Loucy (cell line): ENCODE measurements around the gene CPA3.

Experiments
- H2AFZ ChIP-seq: fragments of 200-600 bp; sonication (generic); 2 replicates; pipeline ENCODE4 v1.6.0; 2016; ENCODE audit warnings: antibody characterized with exemption, mild to moderate bottlenecking, low read length, moderate library complexity
- H3F3A ChIP-seq: fragments of 200-600 bp; 2 replicates; pipeline ENCODE4 v1.6.0; 2016; ENCODE audit warnings: antibody characterized with exemption, low read depth, mild to moderate bottlenecking
- H3K27me3 ChIP-seq: fragments of 200-600 bp; sonication (generic); 2 replicates; pipeline ENCODE4 v1.6.1; 2014; ENCODE audit warnings: low read length, mild to moderate bottlenecking; ENCODE audit not compliant: insufficient read depth, poor library complexity, severe bottlenecking
- H3K36me3 ChIP-seq: fragments of 200-600 bp; sonication (generic); 2 replicates; pipeline ENCODE4 v1.6.1; 2016; ENCODE audit warnings: low read length; ENCODE audit not compliant: insufficient read depth
- H3K4me1 ChIP-seq: fragments of 200-600 bp; sonication (generic); 2 replicates; pipeline ENCODE4 v1.5.1; 2014; ENCODE audit warnings: low read length, mild to moderate bottlenecking; ENCODE audit not compliant: insufficient read depth, poor library complexity, severe bottlenecking
- H3K4me2 ChIP-seq: fragments of 200-600 bp; sonication (generic); 2 replicates; pipeline ENCODE4 v1.6.0; 2014; ENCODE audit warnings: antibody characterized with exemption, low read length, low read depth, mild to moderate bottlenecking; ENCODE audit not compliant: poor library complexity, severe bottlenecking
- H3K4me3 ChIP-seq: fragments of 200-600 bp; sonication (generic); 2 replicates; pipeline ENCODE4 v1.5.1; 2014; ENCODE audit warnings: low read length, mild to moderate bottlenecking, mixed read lengths; ENCODE audit not compliant: poor library complexity, severe bottlenecking
- H3K79me2 ChIP-seq: fragments of 200-600 bp; sonication (generic); 2 replicates; pipeline ENCODE4 v1.6.1; 2014; ENCODE audit warnings: low read length; ENCODE audit not compliant: insufficient read depth
- H3K9ac ChIP-seq: fragments of 200-600 bp; sonication (generic); 2 replicates; pipeline ENCODE4 v1.6.0; 2014; ENCODE audit warnings: mild to moderate bottlenecking, low read depth, low read length, moderate library complexity; ENCODE audit not compliant: poor library complexity, severe bottlenecking
- H3K9me2 ChIP-seq: fragments of 200-600 bp; sonication (generic); replicated peaks from 2 replicates; pipeline ENCODE4 v1.6.1; 2016; ENCODE audit warnings: low read depth, low read length, mixed read lengths
- H3K9me3 ChIP-seq: fragments of 200-600 bp; sonication (generic); 2 replicates; pipeline ENCODE4 v1.6.1; 2014; ENCODE audit warnings: mild to moderate bottlenecking, antibody characterized with exemption, low read length, low read depth; ENCODE audit not compliant: insufficient read depth
- H4K20me1 ChIP-seq: fragments of 200-600 bp; sonication (generic); 2 replicates; pipeline ENCODE4 v1.6.0; 2014; ENCODE audit warnings: antibody characterized with exemption, low read length, mild to moderate bottlenecking; ENCODE audit not compliant: insufficient read depth, poor library complexity, severe bottlenecking
- EZH2phosphoT487 ChIP-seq: fragments of 200-600 bp; IDR thresholded peaks from 2 replicates; pipeline ENCODE4 v1.6.1; 2018; ENCODE audit warnings: antibody characterized with exemption, mild to moderate bottlenecking, moderate library complexity, borderline replicate concordance
- TF ChIP-seq, protein P1 (sequence below): fragments of 200-600 bp; sonication (generic); conservative IDR thresholded peaks from 2 replicates; pipeline ENCODE4 v1.5.1; 2014; ENCODE audit warnings: mild to moderate bottlenecking, antibody characterized with exemption, low read length

Gene CPA3

DNA sequence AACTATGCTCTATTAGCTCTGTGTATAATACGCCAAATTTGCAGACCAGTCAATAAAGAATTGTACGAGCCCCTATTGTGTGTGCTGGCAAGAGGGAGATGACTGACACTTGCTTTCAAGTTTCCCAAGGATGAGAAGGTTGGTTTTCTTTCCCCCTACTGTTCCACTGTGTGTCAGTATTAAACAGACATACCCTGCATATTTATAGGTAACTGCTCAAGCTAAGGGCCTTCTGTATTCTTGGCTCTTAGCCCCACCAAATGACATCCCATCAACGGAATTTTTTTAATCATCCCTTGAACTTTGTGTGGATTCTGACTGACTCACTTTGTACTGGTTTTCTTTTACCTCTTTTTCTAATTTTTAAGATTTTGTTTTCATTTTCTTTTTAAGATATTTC is 65.7 kb downstream of the CPA3 start:
- Histone ChIP-seq H3K4me3 (no peak overlapping the region), H2AFZ (no peak overlapping the region), H3K4me2 (no peak overlapping the region), H3F3A (no peaks in the 10 kb centered on the region), H3K27me3 (no peaks in the 10 kb centered on the region), H3K79me2 (no peaks in the 10 kb centered on the region), H4K20me1 (no peaks in the 10 kb centered on the region), H3K9ac (no peak overlapping the region), H3K36me3 (no peaks in the 10 kb centered on the region), H3K4me1 (no peaks in the 10 kb centered on the region), H3K9me2 (no peaks in the 10 kb centered on the region), H3K9me3 (no peaks in the 10 kb centered on the region)
- no peak for TF ChIP-seq EZH2phosphoT487
- TF ChIP-seq, protein P1, sequence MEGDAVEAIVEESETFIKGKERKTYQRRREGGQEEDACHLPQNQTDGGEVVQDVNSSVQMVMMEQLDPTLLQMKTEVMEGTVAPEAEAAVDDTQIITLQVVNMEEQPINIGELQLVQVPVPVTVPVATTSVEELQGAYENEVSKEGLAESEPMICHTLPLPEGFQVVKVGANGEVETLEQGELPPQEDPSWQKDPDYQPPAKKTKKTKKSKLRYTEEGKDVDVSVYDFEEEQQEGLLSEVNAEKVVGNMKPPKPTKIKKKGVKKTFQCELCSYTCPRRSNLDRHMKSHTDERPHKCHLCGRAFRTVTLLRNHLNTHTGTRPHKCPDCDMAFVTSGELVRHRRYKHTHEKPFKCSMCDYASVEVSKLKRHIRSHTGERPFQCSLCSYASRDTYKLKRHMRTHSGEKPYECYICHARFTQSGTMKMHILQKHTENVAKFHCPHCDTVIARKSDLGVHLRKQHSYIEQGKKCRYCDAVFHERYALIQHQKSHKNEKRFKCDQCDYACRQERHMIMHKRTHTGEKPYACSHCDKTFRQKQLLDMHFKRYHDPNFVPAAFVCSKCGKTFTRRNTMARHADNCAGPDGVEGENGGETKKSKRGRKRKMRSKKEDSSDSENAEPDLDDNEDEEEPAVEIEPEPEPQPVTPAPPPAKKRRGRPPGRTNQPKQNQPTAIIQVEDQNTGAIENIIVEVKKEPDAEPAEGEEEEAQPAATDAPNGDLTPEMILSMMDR: no peak

DNA sequence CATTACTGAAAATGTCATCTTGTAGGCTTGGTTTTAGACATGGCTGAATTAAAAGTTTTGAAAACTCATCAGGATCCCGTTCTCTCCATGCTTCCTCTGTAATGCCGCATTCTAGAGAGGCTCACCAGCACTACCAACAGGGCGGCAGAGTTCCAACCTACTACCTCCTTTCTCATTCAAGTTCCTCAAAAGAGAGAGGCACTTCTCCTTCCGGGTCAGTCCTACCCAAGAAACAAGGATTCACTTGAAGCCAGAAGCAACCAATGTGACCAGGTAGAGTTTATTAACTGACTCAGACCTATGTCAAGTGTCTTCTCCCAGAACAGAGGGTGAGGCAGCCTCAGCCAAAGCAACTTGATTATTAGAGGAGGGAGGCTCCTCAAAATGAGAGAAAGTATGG is 66.5 kb downstream of the CPA3 start:
- no peak overlapping the region for H3K9ac ChIP-seq
- no peaks in the 10 kb centered on the region for H4K20me1 ChIP-seq
- H3K4me1 ChIP-seq: no peaks in the 10 kb centered on the region
- H3K9me3 ChIP-seq: no peaks in the 10 kb centered on the region
- no peak overlapping the region for H3K4me3 ChIP-seq
- no peak for TF ChIP-seq EZH2phosphoT487
- TF ChIP-seq, protein P1: peak; percentile 20; the same call in 1 of the 2 replicates
- H3K4me2 ChIP-seq: no peak overlapping the region
- H2AFZ ChIP-seq: no peak overlapping the region
- H3K9me2 ChIP-seq: no peaks in the 10 kb centered on the region
- no peaks in the 10 kb centered on the region for H3F3A ChIP-seq
- no peaks in the 10 kb centered on the region for H3K27me3 ChIP-seq
- H3K79me2 ChIP-seq: no peaks in the 10 kb centered on the region
- no peaks in the 10 kb centered on the region for H3K36me3 ChIP-seq

DNA sequence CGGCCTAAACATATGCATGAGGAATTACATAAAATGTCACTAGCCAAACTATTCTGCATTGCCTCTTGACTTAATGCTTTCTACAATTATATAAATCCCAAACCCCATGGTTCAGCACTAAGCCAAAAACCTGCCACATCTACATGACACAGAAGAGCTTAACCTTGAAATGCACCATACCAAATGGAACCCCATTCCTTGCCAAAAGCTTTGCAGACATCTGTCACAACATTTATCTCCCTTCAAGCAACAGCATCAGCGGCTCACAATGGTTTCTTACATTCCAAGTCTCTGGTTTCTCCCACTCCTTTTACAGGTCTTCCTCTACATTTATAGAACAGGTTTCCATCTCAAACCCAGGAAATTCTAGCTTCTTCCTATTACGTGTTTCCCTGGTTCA is 67.9 kb downstream of the CPA3 start:
- H3K9me3 ChIP-seq: no peaks in the 10 kb centered on the region
- H3F3A ChIP-seq: no peaks in the 10 kb centered on the region
- no peaks in the 10 kb centered on the region for H3K36me3 ChIP-seq
- no peak overlapping the region for H3K4me2 ChIP-seq
- H4K20me1 ChIP-seq: no peaks in the 10 kb centered on the region
- no peaks in the 10 kb centered on the region for H3K4me1 ChIP-seq
- H3K4me3 ChIP-seq: no peak overlapping the region
- no peaks in the 10 kb centered on the region for H3K27me3 ChIP-seq
- no peaks in the 10 kb centered on the region for H3K79me2 ChIP-seq
- H3K9me2 ChIP-seq: no peaks in the 10 kb centered on the region
- TF ChIP-seq, protein P1: no peak
- TF ChIP-seq EZH2phosphoT487: no peak
- H2AFZ ChIP-seq: no peak overlapping the region
- H3K9ac ChIP-seq: no peak overlapping the region
